Measurements from ENCODE around the gene MCM3AP. TPM values are rescaled to one million over a fixed set of nuclear protein-coding genes. Genes with fewer than 3 reads are reported as not detected.

The MCM3AP gene
- 10 to 100 TPM; 52.4 to 66.4 TPM for total RNA-seq
- long read RNA-seq, full-length matches to known transcripts: 5 of 29 reads
- long read RNA-seq, partial matches to known transcripts: 18 of 29 reads
- long read RNA-seq, other reads (novel, unspliced or antisense): 6 of 29 reads

GRCh38 chr21:46285206-46285661 lies at the start of gene MCM3AP:
TSS of gene MCM3AP (minus strand) at chr21:46285611. CDS start at chr21:46285286, 325 bp downstream.
- ATAC-seq (no peak), DNase-seq (no peak)
- intact Hi-C loops (cut with DNase I): no loop called here

DNA sequence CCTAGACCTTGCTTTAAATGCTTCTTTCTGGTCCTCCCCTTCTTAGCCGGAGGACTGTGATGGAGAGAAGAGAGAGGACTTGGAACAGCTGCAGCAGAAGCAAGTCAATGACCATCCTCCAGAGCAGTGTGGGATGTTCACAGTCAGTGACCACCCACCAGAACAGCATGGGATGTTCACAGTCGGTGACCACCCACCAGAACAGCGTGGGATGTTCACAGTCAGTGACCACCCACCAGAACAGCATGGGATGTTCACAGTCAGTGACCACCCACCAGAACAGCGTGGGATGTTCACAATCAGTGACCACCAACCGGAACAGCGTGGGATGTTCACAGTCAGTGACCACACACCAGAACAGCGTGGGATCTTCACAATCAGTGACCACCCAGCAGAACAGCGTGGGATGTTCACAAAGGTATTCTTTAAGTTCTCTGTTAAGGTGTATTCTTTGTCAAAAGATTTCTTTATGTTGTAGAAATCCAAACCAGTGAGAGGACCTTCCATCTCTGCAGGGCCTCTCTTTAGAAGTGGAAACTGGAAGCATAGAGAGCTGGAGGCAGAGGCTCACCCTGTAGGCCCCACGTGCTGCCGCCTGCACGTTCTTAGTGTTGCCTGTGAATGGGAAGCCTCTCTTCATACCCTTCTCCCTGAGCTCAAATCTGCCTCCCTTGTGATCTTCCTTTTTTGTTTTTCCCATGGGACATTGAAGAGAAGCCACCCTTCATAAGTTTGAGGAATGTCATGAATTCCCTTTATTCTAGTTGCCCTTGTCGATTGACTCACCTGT lies 49.1 kb upstream of the MCM3AP start:
- no peak for ATAC-seq
- intact Hi-C loops (cut with DNase I): no loop called here

GRCh38 chr21:46329796-46330195 lies 44.4 kb upstream of the MCM3AP start:
- intact Hi-C loops (cut with DNase I): no loop called here
- no peak for DNase-seq
- ATAC-seq: no peak

More for the DNA sequence above, 49.1 kb upstream of the MCM3AP start:
- no peak for DNase-seq

- no peak for ATAC-seq
- intact Hi-C loops (cut with DNase I): no loop called here
These were observed 42.7 kb upstream of the MCM3AP start for GRCh38 chr21:46328151-46328550.

DNA sequence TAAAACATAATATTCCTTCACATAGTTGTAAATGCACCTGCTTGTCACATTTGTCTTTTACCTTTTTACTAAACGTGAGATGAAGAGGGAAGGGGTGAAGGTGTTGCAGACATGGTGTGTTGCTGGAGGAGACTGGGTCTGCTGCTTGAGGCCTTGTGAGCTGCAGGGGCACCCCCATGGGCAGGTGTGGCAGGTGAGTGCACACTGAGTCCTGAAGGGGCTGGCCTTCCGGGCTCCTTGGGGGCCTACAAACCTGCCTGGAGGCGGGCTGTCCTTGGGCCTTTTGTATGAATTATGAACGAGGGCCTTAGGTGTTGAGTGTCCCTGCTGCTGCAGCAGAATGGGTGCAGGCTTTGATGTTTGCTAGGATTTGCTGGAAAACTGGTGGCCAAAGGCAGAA lies 42.3 kb upstream of the MCM3AP start:
- ATAC-seq: no peak
- no peak for DNase-seq
- intact Hi-C loops (cut with DNase I): no loop called here

More at GRCh38 chr21:46328151-46328550, 42.7 kb upstream of the MCM3AP start:
- DNase-seq: no peak

DNA sequence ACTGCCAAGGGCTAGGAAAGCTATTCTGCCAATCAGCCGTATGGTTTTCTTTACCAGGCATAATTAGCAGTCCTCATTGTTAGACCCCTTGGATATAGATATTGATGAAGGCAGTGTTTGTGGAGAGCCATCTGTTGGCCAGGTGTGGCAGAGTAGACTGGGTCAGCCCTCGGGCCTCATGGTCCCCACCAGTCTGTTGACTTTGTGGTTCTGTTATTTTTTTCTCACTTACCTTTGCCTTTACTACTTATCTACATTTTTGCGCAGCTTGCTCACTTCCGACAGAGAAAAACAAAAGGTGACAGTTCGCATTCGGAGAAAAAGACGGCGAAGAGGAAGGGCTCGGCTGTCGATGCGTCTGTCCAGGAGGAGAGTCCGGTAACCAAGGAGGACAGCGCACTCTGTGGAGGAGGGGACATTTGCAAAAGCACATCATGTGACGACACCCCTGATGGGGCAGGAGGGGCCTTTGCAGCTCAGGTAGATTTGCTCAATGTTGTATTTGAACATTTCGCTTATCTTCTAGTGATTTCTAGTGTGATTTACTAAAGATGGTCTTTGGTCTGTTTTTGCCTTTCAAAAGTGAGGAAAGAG lies 40.8 kb upstream of the MCM3AP start:
- ATAC-seq: no peak
- intact Hi-C loops (cut with DNase I): no loop called here
- no peak for DNase-seq

- peak; percentile 9 to 43 for ATAC-seq
- peak; percentile 38 for DNase-seq
- intact Hi-C loops (cut with DNase I): loop anchor here in 1 of 2 donors (2.0 kb wide), 1 partner anchor 38 kb away; the partner anchor contains the start of gene YBEY
These were observed 39.9 kb upstream of the MCM3AP start for GRCh38 chr21:46325073-46325912.

DNA sequence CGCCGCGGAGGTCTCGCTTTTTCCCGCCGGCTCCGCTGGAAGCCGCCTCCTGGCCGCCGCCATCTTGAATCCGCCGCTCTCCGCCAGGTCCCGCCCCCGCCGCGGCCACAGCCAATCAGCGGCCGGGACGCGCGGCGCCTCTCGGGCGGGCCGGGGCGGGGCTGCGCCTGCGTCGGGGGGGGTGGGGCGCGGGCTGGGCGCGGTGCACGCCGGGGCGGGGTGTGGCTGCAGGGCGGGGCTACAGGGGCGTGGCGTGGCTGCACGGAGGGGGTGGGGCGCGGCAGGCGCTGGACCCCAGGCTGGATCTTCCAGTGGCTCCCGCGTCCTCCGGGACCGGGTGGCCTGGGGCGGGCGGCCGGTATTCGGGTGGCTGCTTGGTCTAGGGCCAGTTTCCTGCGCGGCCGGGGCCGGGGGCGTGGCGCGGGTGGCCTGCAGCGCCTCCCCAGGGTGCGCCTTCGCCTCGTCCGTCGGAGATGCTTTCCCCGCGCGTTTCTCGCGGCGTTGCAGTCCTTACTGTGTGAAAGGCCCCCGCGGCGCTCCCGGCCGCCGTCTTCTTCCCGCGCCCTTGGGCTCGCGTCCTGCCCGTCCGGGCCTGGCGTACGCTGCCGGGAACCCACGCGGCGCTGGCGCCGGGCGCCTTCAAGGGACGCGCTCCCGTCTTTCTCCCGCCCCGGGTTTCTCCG lies 39.1 kb upstream of the MCM3AP start:
- intact Hi-C loops (cut with DNase I): loop anchor here in 1 of 2 donors (2.0 kb wide), 1 partner anchor 38 kb away; the partner anchor contains the start of gene YBEY
- peak; percentile 88 for DNase-seq
- peak; percentile 93 to 94 for ATAC-seq

- peak; percentile 99 for DNase-seq
- ATAC-seq: peak; percentile 94 to 96
- intact Hi-C loops (cut with DNase I): loop anchor here in 1 of 2 donors (2.0 kb wide), 1 partner anchor 37 kb away; the partner anchor contains the start of gene YBEY
These were observed 38.4 kb upstream of the MCM3AP start, which contains the start of the genes C21orf58 and PCNT for GRCh38 chr21:46323710-46324389. TSS of gene C21orf58 (minus strand) at chr21:46323870. CDS start at chr21:46322738, 1,132 bp downstream. TSS of gene PCNT (plus strand) at chr21:46324156. CDS start at chr21:46324229, 73 bp downstream.

DNA sequence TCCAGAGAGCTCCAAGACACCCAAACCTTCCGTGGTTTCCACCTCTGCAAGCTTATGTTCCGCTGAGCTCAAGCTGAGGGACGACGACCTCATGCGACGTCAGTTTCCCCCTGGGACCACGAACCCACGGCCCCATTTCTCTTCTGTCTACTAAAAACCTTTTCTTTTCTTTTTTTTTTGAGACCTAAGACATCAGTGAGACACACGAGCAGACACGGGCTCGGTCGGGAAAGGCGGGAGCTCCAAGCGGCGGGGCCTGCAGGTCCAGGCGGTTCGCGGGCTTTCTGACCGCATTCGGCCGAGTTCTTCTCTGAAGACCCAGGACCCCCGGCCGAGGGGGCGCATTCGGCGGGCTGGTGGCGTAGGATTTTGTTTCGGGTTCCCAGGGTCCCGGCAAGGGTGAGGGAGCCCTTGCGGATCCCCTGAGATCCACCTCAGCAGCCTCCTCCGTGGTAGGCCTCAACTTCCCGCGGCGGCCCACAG lies 37.9 kb upstream of the MCM3AP start:
- intact Hi-C loops (cut with DNase I): no loop called here
- DNase-seq: peak; percentile 44
- no peak for ATAC-seq

DNA sequence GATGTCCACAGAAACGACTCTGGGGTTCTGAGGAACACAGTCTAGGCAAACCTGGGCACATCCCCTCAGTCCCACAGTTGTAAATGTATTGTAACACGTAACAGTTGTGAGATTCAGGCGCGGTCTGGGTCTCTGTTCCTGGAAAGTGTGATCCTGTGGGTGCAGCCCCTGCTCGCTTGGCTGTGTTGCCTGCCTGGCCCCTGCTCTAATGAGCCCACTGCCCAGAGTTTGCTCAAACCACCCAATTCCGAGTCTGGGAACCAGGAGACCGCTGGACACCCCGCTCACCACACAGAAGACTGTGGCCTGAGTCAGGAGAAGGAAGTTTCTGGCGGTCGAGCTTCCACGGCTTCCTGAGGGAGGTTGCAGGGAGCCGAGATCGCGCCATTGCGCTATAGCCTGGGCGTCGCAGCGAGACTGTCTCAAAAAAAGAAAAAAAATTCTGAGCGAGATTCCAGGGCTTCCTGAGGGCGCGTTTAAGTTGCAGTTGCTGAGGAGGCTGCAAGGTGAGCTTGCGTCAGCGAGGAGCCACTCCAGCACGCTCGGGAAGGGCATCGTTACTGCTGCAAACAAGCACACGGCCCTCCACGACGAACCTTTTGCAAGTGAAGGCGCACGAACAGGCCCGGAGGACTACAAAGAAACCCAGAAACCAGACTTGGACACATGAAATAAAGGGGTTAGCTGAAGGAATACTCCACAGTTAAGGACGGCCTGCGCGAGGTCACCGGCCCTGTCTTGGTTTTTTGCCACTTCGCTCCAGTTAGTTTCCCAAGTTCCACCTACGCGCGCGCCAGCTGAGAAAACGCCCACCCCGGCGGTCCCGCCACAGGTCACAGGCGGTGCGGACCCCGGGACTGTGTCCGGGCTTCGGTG lies 37.2 kb upstream of the MCM3AP start:
- no peak for ATAC-seq
- DNase-seq: no peak
- intact Hi-C loops (cut with DNase I): no loop called here

GRCh38 chr21:46320331-46320801 lies 35.0 kb upstream of the MCM3AP start:
- ATAC-seq (no peak), DNase-seq (no peak)
- intact Hi-C loops (cut with DNase I): no loop called here

- no peak for ATAC-seq
- intact Hi-C loops (cut with DNase I): no loop called here
- DNase-seq: no peak
These were observed 33.8 kb upstream of the MCM3AP start for GRCh38 chr21:46319186-46319585.

DNA sequence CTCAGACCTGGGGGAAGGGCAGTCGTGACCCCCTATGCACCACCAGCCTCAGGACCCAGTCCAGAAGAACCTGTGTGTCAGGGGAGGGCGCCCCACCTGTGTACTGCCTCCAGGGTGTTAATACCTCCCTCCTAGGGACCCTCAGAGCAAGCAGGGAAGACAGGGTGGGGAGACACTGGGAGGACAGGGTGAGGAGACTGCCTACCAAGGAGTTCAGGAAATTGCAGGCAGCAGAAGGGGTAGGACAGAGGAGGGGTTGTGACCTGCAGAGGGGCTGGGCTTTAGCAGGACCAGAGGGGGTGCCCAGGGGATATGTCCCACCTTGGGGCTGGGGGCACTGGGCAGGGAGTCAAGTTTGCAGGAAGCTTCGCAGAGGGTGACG lies 33.0 kb upstream of the MCM3AP start:
- intact Hi-C loops (cut with DNase I): no loop called here
- ATAC-seq: no peak
- no peak for DNase-seq

- intact Hi-C loops (cut with DNase I): no loop called here
- DNase-seq (peak; percentile 48), ATAC-seq (peak in 1 of 2 donors; percentile 38)
These were observed 32.5 kb upstream of the MCM3AP start for GRCh38 chr21:46317710-46318463.

- intact Hi-C loops (cut with DNase I): no loop called here
- DNase-seq (no peak), ATAC-seq (no peak)
These were observed 31.4 kb upstream of the MCM3AP start for GRCh38 chr21:46316708-46317324.
